IMR-90 (cell line): ENCODE data around the gene SRRM4. TPM values are rescaled to one million over a fixed set of nuclear protein-coding genes. Genes with fewer than 3 reads are reported as not detected.

Experiments
- ATAC-seq: fragments of 200-7000 bp; cut with Tn5 transposase; 2 replicates; pipeline ENCODE4 v1.9.1; 2020; ENCODE audit warnings: low read depth, mild to moderate bottlenecking, moderate library complexity
- BruUV-seq: library from RNA; stranded (reverse); fragments of 400-500 nt; replicated peaks from 2 replicates; lab custom pipeline; 2021; lab: Mats Ljungman, UMichigan
- CTCF ChIA-PET: fragments of 300-600 bp; formaldehyde crosslinking; extraction: SDS; loops from one replicate; lab custom pipeline; 2021; ENCODE audit warnings: antibody characterized with exemption; lab: Yijun Ruan, JAX
- POLR2A ChIA-PET: fragments of 300-600 bp; sonication (Branson Sonifier 250); formaldehyde crosslinking; loops from one replicate; lab custom pipeline; 2022; ENCODE audit warnings: antibody characterized with exemption; ENCODE audit not compliant: unreplicated experiment; lab: Charles Lee
- DNase-seq: peaks from one replicate; pipeline ENCODE4 v3.0.0; 2013
- H2AFZ ChIP-seq: replicated peaks from 2 replicates; pipeline ENCODE3; 2013; ENCODE audit warnings: low read length, mild to moderate bottlenecking; ENCODE audit not compliant: poor library complexity
- H2AK5ac ChIP-seq: 2 replicates; pipeline ENCODE4 v1.6.1; 2013; ENCODE audit warnings: low read depth, low read length, inconsistent platforms
- H2AK9ac ChIP-seq: replicated peaks from 2 replicates; pipeline ENCODE3; 2013; ENCODE audit warnings: mild to moderate bottlenecking, low read depth, low read length, moderate library complexity; ENCODE audit not compliant: poor library complexity
- H2BK120ac ChIP-seq: 2 replicates; pipeline ENCODE4 v1.6.1; 2013; ENCODE audit warnings: low read depth, low read length, inconsistent platforms
- H2BK15ac ChIP-seq: 3 replicates; pipeline ENCODE4 v1.6.1; 2013; ENCODE audit warnings: low read depth, low read length, inconsistent platforms
- H2BK20ac ChIP-seq: 2 replicates; pipeline ENCODE4 v1.6.1; 2013; ENCODE audit warnings: low read depth, mild to moderate bottlenecking, inconsistent platforms, low read length, moderate library complexity
- H2BK5ac ChIP-seq: 2 replicates; pipeline ENCODE4 v1.6.1; 2013; ENCODE audit warnings: mild to moderate bottlenecking, low read depth, low read length, inconsistent platforms; ENCODE audit not compliant: poor library complexity, severe bottlenecking
- H3K14ac ChIP-seq: replicated peaks from 2 replicates; pipeline ENCODE4 v1.6.1; 2013; ENCODE audit warnings: low read depth, low read length, inconsistent platforms
- H3K18ac ChIP-seq: 2 replicates; pipeline ENCODE4 v1.6.1; 2013; ENCODE audit warnings: low read depth, low read length, control low read depth
- H3K23ac ChIP-seq: 2 replicates; pipeline ENCODE4 v1.6.1; 2013; ENCODE audit warnings: low read depth, low read length, inconsistent platforms
- H3K27ac ChIP-seq: 2 replicates; pipeline ENCODE4 v1.5.1; 2013; ENCODE audit warnings: mild to moderate bottlenecking, control low read depth, low read length; ENCODE audit not compliant: insufficient read depth
- H3K27me3 ChIP-seq: 2 replicates; pipeline ENCODE4 v1.6.1; 2013; ENCODE audit warnings: low read length; ENCODE audit not compliant: control insufficient read depth, insufficient read depth
- H3K36me3 ChIP-seq: 2 replicates; pipeline ENCODE4 v1.6.1; 2013; ENCODE audit warnings: low read length, mixed read lengths; ENCODE audit not compliant: control insufficient read depth, insufficient read depth
- H3K4ac ChIP-seq: 2 replicates; pipeline ENCODE4 v1.6.1; 2013; ENCODE audit warnings: low read depth, low read length, inconsistent platforms
- H3K4me1 ChIP-seq: 2 replicates; pipeline ENCODE4 v1.6.1; 2013; ENCODE audit warnings: low read length, mixed read lengths; ENCODE audit not compliant: control insufficient read depth, insufficient read depth
- H3K4me2 ChIP-seq: 2 replicates; pipeline ENCODE4 v1.6.1; 2013; ENCODE audit warnings: low read depth, mild to moderate bottlenecking, control low read depth, low read length, moderate library complexity
- H3K4me3 ChIP-seq: 2 replicates; pipeline ENCODE4 v1.5.1; 2013; ENCODE audit warnings: low read depth, mild to moderate bottlenecking, control low read depth, low read length, moderate library complexity; ENCODE audit not compliant: insufficient read depth
- H3K56ac ChIP-seq: 2 replicates; pipeline ENCODE4 v1.6.1; 2013; ENCODE audit warnings: low read length, inconsistent platforms; ENCODE audit not compliant: insufficient read depth; ENCODE audit errors: extremely low read depth
- H3K79me1 ChIP-seq, 2 experiments: 2 replicates each; pipeline ENCODE4 v1.6.1; 2013; ENCODE audit warnings: low read length in 2 of 2, inconsistent platforms in 1 of 2, low read depth in 1 of 2
- H3K9ac ChIP-seq: 2 replicates; pipeline ENCODE4 v1.6.1; 2013; ENCODE audit warnings: low read depth, low read length, control low read depth
- H3K9me1 ChIP-seq: 2 replicates; pipeline ENCODE4 v1.6.1; 2013; ENCODE audit warnings: low read length, inconsistent platforms; ENCODE audit not compliant: insufficient read depth
- H3K9me3 ChIP-seq: 2 replicates; pipeline ENCODE4 v1.6.1; 2013; ENCODE audit warnings: low read length; ENCODE audit not compliant: control insufficient read depth, insufficient read depth
- H4K20me1 ChIP-seq: 2 replicates; pipeline ENCODE4 v1.6.1; 2013; ENCODE audit warnings: low read length, inconsistent platforms; ENCODE audit not compliant: insufficient read depth
- H4K5ac ChIP-seq: 2 replicates; pipeline ENCODE4 v1.6.1; 2013; ENCODE audit warnings: mild to moderate bottlenecking, low read depth, low read length, control low read depth
- H4K8ac ChIP-seq, 2 experiments: 2 replicates each; pipeline ENCODE4 v1.6.1; 2013; ENCODE audit warnings: low read depth in 2 of 2, low read length in 2 of 2, control low read depth in 1 of 2, inconsistent platforms in 1 of 2
- H4K91ac ChIP-seq: 2 replicates; pipeline ENCODE4 v1.6.1; 2013; ENCODE audit warnings: low read depth, low read length, inconsistent platforms; ENCODE audit not compliant: insufficient read depth
- BHLHE40 ChIP-seq: fragments of 150-350 bp; IDR thresholded peaks from 2 replicates; pipeline ENCODE4 v1.6.1; 2016; ENCODE audit warnings: mild to moderate bottlenecking, low read depth, low read length
- CHD1 ChIP-seq: IDR thresholded peaks from 2 replicates; pipeline ENCODE4 v1.6.1; 2012; ENCODE audit warnings: low read depth, low read length, improper control_type of control experiment
- ELK1 ChIP-seq: fragments of 150-350 bp; IDR thresholded peaks from 2 replicates; pipeline ENCODE4 v1.6.1; 2016; ENCODE audit warnings: low read depth, mild to moderate bottlenecking, low read length, moderate library complexity, borderline replicate concordance
- MAFK ChIP-seq: IDR thresholded peaks from 2 replicates; pipeline ENCODE4 v1.6.1; 2012; ENCODE audit warnings: low read depth, low read length, improper control_type of control experiment
- MAZ ChIP-seq: IDR thresholded peaks from 2 replicates; pipeline ENCODE4 v1.6.1; 2012; ENCODE audit warnings: low read depth, mild to moderate bottlenecking, low read length, improper control_type of control experiment, moderate library complexity, borderline replicate concordance
- MXI1 ChIP-seq: IDR thresholded peaks from 2 replicates; pipeline ENCODE4 v1.6.1; 2012; ENCODE audit warnings: low read depth, mild to moderate bottlenecking, low read length, moderate library complexity, borderline replicate concordance
- POLR2A ChIP-seq: IDR thresholded peaks from 2 replicates; pipeline ENCODE4 v1.6.1; 2012; ENCODE audit warnings: mild to moderate bottlenecking, low read depth, low read length
- RAD21 ChIP-seq: IDR thresholded peaks from 2 replicates; pipeline ENCODE4 v1.6.1; 2012; ENCODE audit warnings: low read length, improper control_type of control experiment
- RCOR1 ChIP-seq: IDR thresholded peaks from 2 replicates; pipeline ENCODE4 v1.6.1; 2012; ENCODE audit warnings: mild to moderate bottlenecking, low read length, improper control_type of control experiment; ENCODE audit not compliant: insufficient replicate concordance
- SMC3 ChIP-seq: fragments of 150-350 bp; IDR thresholded peaks from 2 replicates; pipeline ENCODE4 v1.6.1; 2016; ENCODE audit warnings: low read depth, mild to moderate bottlenecking, antibody characterized with exemption, low read length, moderate library complexity
- WGBS, 2 experiments: methylation state at CpG; one replicate each; pipeline versions ENCODE4 v1.1.5 to v1.1.7; 2013; ENCODE audit warnings: missing lambda C conversion rate in 2 of 2; ENCODE audit not compliant: insufficient read length in 1 of 2; ENCODE audit errors: extremely low coverage in 2 of 2; 5-methylcytosine and 5-hydroxymethylcytosine counted together
- dilution Hi-C: fragments of 300-500 bp; cut with HindIII; formaldehyde crosslinking; loops from one replicate; pipeline ENCODE4 v1.14.3; 2018; ENCODE audit warnings: low sequenced_read_pairs; ENCODE audit not compliant: unreplicated experiment
- in situ Hi-C: fragments of 300-500 bp; cut with MboI; formaldehyde crosslinking; loops from 3 replicates; pipeline ENCODE4 v1.14.3; 2019; ENCODE audit warnings: low sequenced_read_pairs, inconsistent platforms, mixed read lengths
- intact Hi-C: fragments of 100-400 bp; cut with micrococcal nuclease; formaldehyde crosslinking; loops from 2 replicates; pipeline ENCODE4 v1.10.0; 2022
- polyA plus RNA-seq, 3 experiments: library from polyadenylated mRNA; depleted of rRNA; stranded (reverse); fragments of >200 nt; gene quantifications; 2 replicates each; pipeline ENCODE4 v1.2.3, GENCODE V29; 2012; ENCODE audit warnings: low replicate concordance in 1 of 3
- total RNA-seq: library from RNA; depleted of rRNA; stranded (reverse); fragments of >200 nt; gene quantifications from 2 replicates; pipeline ENCODE4 v1.2.3, GENCODE V29; 2012
- TF ChIP-seq, protein P1 (sequence below): fragments of 150-350 bp; IDR thresholded peaks from 2 replicates; pipeline ENCODE4 v1.6.1; 2017; ENCODE audit warnings: mild to moderate bottlenecking, antibody characterized with exemption, low read length, low read depth
- TF ChIP-seq, protein P2 (sequence below): conservative IDR thresholded peaks from 2 replicates; pipeline ENCODE4 v1.5.1; 2012; ENCODE audit warnings: mild to moderate bottlenecking, low read depth, low read length, improper control_type of control experiment

SRRM4 gene
- total and polyA plus RNA-seq, 2 of the 4 experiments (the other 2 are of a cell fraction) = not detected

DNA sequence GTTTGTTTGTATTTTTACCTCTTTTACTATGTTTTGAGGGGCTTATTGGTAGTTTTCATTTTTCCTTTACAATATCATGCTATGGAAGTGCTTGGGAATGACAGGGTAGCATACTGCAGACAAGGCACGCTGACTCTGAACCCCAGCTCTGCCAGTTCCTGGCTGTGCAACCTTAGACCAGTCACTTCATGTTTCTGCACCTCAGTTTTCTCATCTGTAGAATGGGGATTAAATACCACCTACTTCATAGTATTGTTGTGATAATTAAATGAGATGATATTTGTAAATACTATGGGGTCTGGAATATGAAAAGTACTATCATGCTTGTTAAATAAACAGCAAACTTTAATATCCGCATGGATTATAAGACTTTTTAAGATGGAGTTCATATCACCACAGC, 35.4 kb downstream of the SRRM4 start:
- Histone ChIP-seq H3K4ac (no peak overlapping the region), H2AFZ (no peak overlapping the region), H2BK15ac (no peak overlapping the region), H2BK5ac (no peak overlapping the region), H3K56ac (no peak overlapping the region), H3K27ac (no peak overlapping the region), H2AK5ac (no peak overlapping the region), H2AK9ac (no peak overlapping the region), H3K4me3 (no peak overlapping the region), H3K36me3 (no peaks in the 10 kb centered on the region), H4K8ac (no peak overlapping the region), H3K9ac (no peak overlapping the region), H3K14ac (no peak overlapping the region), H3K9me3 (peaks cover 11% of the 10 kb centered on the region), H3K4me2 (no peak overlapping the region), H3K4me1 (no peaks in the 10 kb centered on the region), H4K20me1 (no peaks in the 10 kb centered on the region), H3K9me1 (no peaks in the 10 kb centered on the region), H4K5ac (no peak overlapping the region), H3K18ac (no peak overlapping the region), H3K27me3 (no peaks in the 10 kb centered on the region), H2BK20ac (no peak overlapping the region), H2BK120ac (no peak overlapping the region), H3K23ac (no peak overlapping the region), H4K91ac (no peak overlapping the region), H3K79me1 (no peaks in the 10 kb centered on the region)
- DNase-seq (no peak), ATAC-seq (no peak)
- dilution Hi-C loops = no loop called here
- intact Hi-C loops = no loop called here
- no TSS peak for BruUV-seq
- in situ Hi-C loops = no loop called here
- CTCF ChIA-PET = no interaction called here
- no CpG with 5 or more reads among the region's 2 CpGs for WGBS, 2 experiments
- TF ChIP-seq RCOR1 (no peak), RAD21 (no peak), CHD1 (no peak), BHLHE40 (no peak), MAZ (no peak), MXI1 (no peak), POLR2A (no peak), SMC3 (no peak), MAFK (no peak), ELK1 (no peak)
- TF ChIP-seq, protein P1, sequence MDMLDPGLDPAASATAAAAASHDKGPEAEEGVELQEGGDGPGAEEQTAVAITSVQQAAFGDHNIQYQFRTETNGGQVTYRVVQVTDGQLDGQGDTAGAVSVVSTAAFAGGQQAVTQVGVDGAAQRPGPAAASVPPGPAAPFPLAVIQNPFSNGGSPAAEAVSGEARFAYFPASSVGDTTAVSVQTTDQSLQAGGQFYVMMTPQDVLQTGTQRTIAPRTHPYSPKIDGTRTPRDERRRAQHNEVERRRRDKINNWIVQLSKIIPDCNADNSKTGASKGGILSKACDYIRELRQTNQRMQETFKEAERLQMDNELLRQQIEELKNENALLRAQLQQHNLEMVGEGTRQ = no peak
- TF ChIP-seq, protein P2, sequence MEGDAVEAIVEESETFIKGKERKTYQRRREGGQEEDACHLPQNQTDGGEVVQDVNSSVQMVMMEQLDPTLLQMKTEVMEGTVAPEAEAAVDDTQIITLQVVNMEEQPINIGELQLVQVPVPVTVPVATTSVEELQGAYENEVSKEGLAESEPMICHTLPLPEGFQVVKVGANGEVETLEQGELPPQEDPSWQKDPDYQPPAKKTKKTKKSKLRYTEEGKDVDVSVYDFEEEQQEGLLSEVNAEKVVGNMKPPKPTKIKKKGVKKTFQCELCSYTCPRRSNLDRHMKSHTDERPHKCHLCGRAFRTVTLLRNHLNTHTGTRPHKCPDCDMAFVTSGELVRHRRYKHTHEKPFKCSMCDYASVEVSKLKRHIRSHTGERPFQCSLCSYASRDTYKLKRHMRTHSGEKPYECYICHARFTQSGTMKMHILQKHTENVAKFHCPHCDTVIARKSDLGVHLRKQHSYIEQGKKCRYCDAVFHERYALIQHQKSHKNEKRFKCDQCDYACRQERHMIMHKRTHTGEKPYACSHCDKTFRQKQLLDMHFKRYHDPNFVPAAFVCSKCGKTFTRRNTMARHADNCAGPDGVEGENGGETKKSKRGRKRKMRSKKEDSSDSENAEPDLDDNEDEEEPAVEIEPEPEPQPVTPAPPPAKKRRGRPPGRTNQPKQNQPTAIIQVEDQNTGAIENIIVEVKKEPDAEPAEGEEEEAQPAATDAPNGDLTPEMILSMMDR = no peak
- POLR2A ChIA-PET = no interaction called here
